HG03575 (cell line): ENCODE results near the gene GNPTG.

ENCODE experiments used
- ATAC-seq: cut with Tn5 transposase; IDR thresholded peaks from one replicate; pipeline ENCODE4 v1.9.1; 2021; ENCODE audit not compliant: unreplicated experiment, insufficient number of reproducible peaks, low FRiP score; ENCODE audit errors: extremely low read depth

The GNPTG gene

GRCh38 chr16:1403733-1404132 lies 52.0 kb downstream of the GNPTG start:
- ATAC-seq: no peak

- ATAC-seq: no peak
Observed at GRCh38 chr16:1407753-1408152, 56.0 kb downstream of the GNPTG start.

- ATAC-seq: no peak
Observed at GRCh38 chr16:1408171-1408837, 56.6 kb downstream of the GNPTG start.

GRCh38 chr16:1412847-1413246 lies 61.1 kb downstream of the GNPTG start:
- ATAC-seq: no peak
